Cardiac muscle cell (in vitro differentiated cells and primary cell): ENCODE data around the gene SLC35A2. TPM values are rescaled to one million over a fixed set of nuclear protein-coding genes. Genes with fewer than 3 reads are reported as not detected.

Source experiments
- DNase-seq, 2 donors: peaks; one replicate each; pipeline versions ENCODE4 v3.0.0 to v3.0.0-alpha.2; 2010 to 2017; ENCODE audit warnings: low read depth in 1 of 2, low spot score in 1 of 2
- H3K27ac ChIP-seq: fragments of 200-600 bp; sonication (generic); 2 replicates; pipeline ENCODE4 v1.5.1; 2016
- H3K27me3 ChIP-seq: fragments of 200-600 bp; sonication (generic); 2 replicates; pipeline ENCODE4 v1.6.0; 2016; ENCODE audit warnings: control low read depth
- H3K36me3 ChIP-seq: fragments of 200-600 bp; sonication (generic); 2 replicates; pipeline ENCODE4 v1.5.1; 2016; ENCODE audit warnings: control low read depth
- H3K4me1 ChIP-seq: fragments of 200-600 bp; sonication (generic); 2 replicates; pipeline ENCODE4 v1.8.1; 2017; ENCODE audit warnings: low read depth, mild to moderate bottlenecking, mixed run types
- H3K4me3 ChIP-seq: fragments of 200-600 bp; sonication (generic); 2 replicates; pipeline ENCODE4 v1.5.1; 2016; ENCODE audit warnings: mild to moderate bottlenecking
- H3K9me3 ChIP-seq: fragments of 200-600 bp; sonication (generic); 2 replicates; pipeline ENCODE4 v1.5.1; 2017; ENCODE audit warnings: low read depth, mild to moderate bottlenecking, control low read depth
- polyA plus RNA-seq: library from polyadenylated mRNA; unstranded; fragments of >200 nt; fragmentation: Nextera tagmentation; extraction: Ambion mirVana; gene quantifications from 2 replicates; pipeline ENCODE4 v1.2.1, GENCODE V29; 2016
- total RNA-seq: library from RNA; depleted of rRNA; stranded (reverse); fragments of >200 nt; gene quantifications from 2 replicates; pipeline ENCODE4 v1.2.3, GENCODE V29; 2016
- TF ChIP-seq, protein P1 (sequence below): IDR thresholded peaks from 2 replicates; pipeline ENCODE4 v1.5.1; 2012; ENCODE audit warnings: low read depth, mild to moderate bottlenecking, low read length

Gene SLC35A2
- total and polyA plus RNA-seq, 2 experiments from 2014 or later = 22.2 to 41.8 TPM

DNA sequence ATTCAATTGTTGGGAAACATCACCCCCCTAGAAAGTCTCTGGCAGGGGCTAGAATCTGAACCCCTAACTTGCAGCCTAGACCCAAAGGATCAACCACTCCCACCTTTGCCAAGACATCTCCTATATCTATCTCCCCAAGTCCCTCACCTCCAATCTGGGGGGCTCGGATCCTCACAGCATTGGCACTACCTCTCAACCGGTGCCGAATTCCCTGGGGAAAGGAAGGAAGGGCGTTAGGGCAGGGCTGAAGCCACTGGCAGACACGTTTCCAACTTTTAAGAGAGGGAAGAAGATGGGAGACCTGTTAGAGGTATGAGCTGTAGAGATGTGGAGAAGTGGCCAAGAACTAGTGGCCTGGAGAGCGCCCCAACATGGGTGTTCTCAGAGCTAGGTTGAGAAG is 16.6 kb downstream of the SLC35A2 start:
- Histone ChIP-seq H3K27me3 (no peaks in the 10 kb centered on the region), H3K27ac (no peak overlapping the region), H3K9me3 (no peaks in the 10 kb centered on the region), H3K4me1 (peaks cover 2% of the 10 kb centered on the region), H3K36me3 (no peaks in the 10 kb centered on the region), H3K4me3 (no peak overlapping the region)
- TF ChIP-seq, protein P1, sequence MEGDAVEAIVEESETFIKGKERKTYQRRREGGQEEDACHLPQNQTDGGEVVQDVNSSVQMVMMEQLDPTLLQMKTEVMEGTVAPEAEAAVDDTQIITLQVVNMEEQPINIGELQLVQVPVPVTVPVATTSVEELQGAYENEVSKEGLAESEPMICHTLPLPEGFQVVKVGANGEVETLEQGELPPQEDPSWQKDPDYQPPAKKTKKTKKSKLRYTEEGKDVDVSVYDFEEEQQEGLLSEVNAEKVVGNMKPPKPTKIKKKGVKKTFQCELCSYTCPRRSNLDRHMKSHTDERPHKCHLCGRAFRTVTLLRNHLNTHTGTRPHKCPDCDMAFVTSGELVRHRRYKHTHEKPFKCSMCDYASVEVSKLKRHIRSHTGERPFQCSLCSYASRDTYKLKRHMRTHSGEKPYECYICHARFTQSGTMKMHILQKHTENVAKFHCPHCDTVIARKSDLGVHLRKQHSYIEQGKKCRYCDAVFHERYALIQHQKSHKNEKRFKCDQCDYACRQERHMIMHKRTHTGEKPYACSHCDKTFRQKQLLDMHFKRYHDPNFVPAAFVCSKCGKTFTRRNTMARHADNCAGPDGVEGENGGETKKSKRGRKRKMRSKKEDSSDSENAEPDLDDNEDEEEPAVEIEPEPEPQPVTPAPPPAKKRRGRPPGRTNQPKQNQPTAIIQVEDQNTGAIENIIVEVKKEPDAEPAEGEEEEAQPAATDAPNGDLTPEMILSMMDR = no peak
- DNase-seq = no peak

DNA sequence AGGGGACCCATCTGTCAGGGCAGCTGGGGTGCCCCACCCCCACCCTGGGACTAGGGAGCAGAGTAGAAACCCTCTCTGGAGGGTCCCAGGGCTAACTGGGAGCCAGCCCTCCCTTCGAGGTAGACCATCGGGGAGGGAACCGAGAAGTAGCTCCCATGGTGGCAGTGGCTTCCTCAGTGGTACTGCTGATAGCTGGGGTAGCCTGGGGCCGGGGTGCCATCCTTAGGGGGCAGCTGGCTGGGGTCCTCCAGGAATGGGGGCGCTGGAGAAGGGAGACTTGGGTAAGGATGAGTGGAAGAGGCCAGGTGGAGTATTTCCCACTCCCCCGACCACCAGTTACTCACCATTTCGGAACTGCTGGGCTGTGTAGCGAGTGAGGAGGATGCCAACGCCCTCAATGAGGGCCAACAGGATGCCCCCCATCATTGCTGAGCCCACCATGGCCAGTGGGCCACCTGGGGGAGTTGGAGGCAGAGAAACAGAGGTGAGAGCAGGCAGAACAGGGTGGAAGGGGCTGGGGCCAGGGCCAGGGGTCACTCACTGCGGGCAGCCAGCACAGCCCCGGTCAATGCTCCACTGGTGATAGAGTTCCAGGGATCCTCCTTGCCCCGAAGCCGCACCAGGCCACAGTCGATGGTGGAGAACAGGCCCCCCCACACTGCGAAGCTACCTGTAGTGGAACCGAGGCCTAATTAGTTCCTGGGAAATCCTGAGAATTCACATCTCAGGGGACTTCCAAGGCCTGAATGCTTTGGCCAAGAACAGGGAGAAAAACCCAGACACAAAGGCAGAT is 17.7 kb downstream of the SLC35A2 start:
- no peaks in the 10 kb centered on the region for H3K27me3 ChIP-seq
- TF ChIP-seq, protein P1 = no peak
- DNase-seq = no peak

DNA sequence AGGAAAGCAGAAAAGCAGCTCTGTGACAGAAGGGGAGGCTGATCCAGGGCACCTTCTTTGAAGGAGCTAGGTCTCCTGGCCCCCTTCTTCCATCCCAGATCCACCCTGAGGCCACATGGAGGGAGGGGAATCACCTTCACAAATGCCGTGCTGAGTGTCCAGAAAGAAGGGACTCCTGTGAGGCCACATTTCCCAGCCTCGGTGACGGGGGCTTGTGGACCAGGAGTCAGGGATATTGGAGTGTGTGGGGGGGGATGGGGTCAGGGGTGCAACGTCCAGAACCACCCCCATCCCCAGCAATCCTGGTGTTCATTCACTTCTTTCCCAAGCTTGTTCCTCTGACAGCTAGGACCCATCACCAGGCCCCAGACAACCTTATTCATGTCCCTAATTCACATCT is 18.6 kb downstream of the SLC35A2 start:
- H3K27ac ChIP-seq = no peak overlapping the region
- TF ChIP-seq, protein P1 = no peak
- no peak overlapping the region for H3K4me3 ChIP-seq
- H3K36me3 ChIP-seq = no peaks in the 10 kb centered on the region
- no peaks in the 10 kb centered on the region for H3K27me3 ChIP-seq
- no peak for DNase-seq
- no peaks in the 10 kb centered on the region for H3K9me3 ChIP-seq
- H3K4me1 ChIP-seq = peaks cover 2% of the 10 kb centered on the region

More for the DNA sequence above, 17.7 kb downstream of the SLC35A2 start:
- no peak overlapping the region for H3K27ac ChIP-seq
- H3K4me1 ChIP-seq = peaks cover 2% of the 10 kb centered on the region
- H3K9me3 ChIP-seq = no peaks in the 10 kb centered on the region
- H3K4me3 ChIP-seq = no peak overlapping the region
- H3K36me3 ChIP-seq = no peaks in the 10 kb centered on the region

DNA sequence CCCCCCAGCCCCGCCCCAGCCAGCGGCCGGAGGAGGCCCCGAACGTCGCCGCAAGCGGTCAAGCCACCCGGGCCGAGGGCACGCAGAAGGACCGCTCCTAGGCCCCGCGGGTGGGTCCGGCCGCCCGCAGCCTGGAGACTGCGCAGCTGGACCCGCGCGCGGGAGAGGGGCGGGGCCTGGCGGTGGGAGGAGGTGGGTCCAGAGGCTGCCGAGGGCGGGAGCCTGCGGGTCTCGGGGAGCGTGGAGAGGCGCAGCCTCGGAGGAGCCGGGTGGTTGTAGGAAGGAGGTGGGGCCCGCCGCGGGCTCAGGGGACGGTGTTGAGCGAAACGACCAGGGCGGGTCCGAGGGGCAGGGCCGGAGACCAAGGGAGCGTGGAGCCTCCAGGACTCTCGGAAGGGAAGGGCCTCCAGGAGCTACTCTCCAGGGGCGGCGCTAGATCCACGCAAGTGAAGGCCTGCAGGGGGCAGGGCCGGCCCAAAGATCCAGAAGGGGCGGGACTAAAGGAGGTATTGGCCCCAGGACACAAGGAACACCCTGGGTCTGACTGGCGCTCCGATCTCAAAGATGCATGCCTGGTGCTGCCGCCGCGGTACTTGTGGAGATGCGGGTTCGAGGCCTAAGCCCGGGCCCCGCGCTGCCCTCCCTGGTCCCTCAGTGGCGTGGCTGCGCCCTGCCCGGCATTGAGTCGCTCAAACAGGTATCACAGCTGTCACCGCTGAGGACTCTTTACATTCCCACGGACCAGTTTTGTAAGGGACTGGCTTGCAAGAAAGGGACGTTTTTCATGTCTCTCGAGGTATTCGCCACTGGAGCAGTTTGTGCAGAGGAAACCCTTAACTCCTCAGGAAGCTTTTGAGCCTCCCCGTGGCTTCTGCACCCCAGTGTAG is 19.8 kb downstream of the SLC35A2 start:
- DNase-seq = peak; percentile 91 to 94
- Histone ChIP-seq H3K9me3 (no peaks in the 10 kb centered on the region), H3K36me3 (no peaks in the 10 kb centered on the region), H3K4me3 (peak overlapping the region; percentile 57), H3K4me1 (peaks cover 2% of the 10 kb centered on the region), H3K27ac (peak overlapping the region; percentile 51), H3K27me3 (no peaks in the 10 kb centered on the region)
- TF ChIP-seq, protein P1 = peak; percentile 50

DNA sequence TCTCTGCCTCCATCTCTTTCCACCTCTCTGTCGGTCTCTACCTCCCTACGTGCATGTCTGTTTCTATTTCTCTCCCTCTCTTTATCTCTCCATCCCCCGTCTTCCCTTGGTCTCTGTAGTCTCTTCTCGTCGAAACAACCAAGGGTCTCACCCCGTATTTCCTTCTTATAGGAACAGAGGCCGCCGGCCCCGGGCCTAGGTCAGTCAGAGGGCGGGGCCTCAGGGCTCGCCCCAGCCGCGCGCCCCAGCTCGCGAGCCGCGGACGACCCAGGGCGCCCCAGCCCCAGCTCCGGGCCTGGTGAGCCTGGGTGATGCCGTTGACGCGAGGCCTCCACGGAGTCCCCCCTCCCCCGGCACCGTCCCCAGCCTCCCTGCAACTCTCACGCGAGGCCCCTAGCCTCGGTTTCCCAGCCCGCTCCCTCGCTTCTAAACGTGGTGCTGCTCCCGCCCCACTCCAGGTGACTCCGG is 20.5 kb downstream of the SLC35A2 start:
- no peaks in the 10 kb centered on the region for H3K9me3 ChIP-seq
- TF ChIP-seq, protein P1 = no peak
- peak overlapping the region; percentile 57 for H3K4me3 ChIP-seq
- DNase-seq = peak in 1 of 2 donors; percentile 58
- H3K4me1 ChIP-seq = peaks cover 2% of the 10 kb centered on the region
- no peaks in the 10 kb centered on the region for H3K36me3 ChIP-seq
- peak overlapping the region; percentile 51 for H3K27ac ChIP-seq
- no peaks in the 10 kb centered on the region for H3K27me3 ChIP-seq
